GM12878 (cell line): ENCODE data around the gene RAMP1. TPM values are rescaled to one million over a fixed set of nuclear protein-coding genes. Genes with fewer than 3 reads are reported as not detected.
A peak's percentile ranks its signal among the peaks of the same experiment; 100 is the strongest.

Experiments
- ATF3 ChIP-seq: IDR thresholded peaks from 2 replicates; pipeline ENCODE4 v1.6.1; 2011; ENCODE audit warnings: low read depth, mild to moderate bottlenecking, low read length, moderate library complexity, borderline replicate concordance; ENCODE audit errors: extremely low read depth
- BCL11A ChIP-seq: IDR thresholded peaks from 2 replicates; pipeline ENCODE4 v1.6.1; 2011; ENCODE audit warnings: low read depth, low read length
- CEBPB ChIP-seq, 2 experiments: fragments of 150-350 bp in 1 of 2; IDR thresholded peaks; 2 replicates each; pipeline ENCODE4 v1.6.1; 2012 to 2014; ENCODE audit warnings: low read depth in 2 of 2, low read length in 2 of 2, borderline replicate concordance in 1 of 2, inconsistent platforms in 1 of 2
- E2F8 ChIP-seq: fragments of 450-650 bp; IDR thresholded peaks from 2 replicates; pipeline ENCODE4 v1.6.1; 2018; ENCODE audit warnings: mild to moderate bottlenecking, low read depth, moderate library complexity; ENCODE audit not compliant: partially characterized antibody
- E4F1 ChIP-seq: fragments of 450-650 bp; IDR thresholded peaks from 2 replicates; pipeline ENCODE4 v1.6.1; 2018; ENCODE audit warnings: borderline replicate concordance, mild to moderate bottlenecking; ENCODE audit not compliant: partially characterized antibody
- GATAD2B ChIP-seq: fragments of 450-650 bp; conservative IDR thresholded peaks from 2 replicates; pipeline ENCODE4 v1.6.1; 2017; ENCODE audit warnings: low read depth, mild to moderate bottlenecking, moderate library complexity
- HDGF ChIP-seq: fragments of 450-650 bp; IDR thresholded peaks from 2 replicates; pipeline ENCODE4 v1.6.1; 2016; ENCODE audit warnings: antibody characterized with exemption
- IKZF2 ChIP-seq, 2 experiments: fragments of 450-650 bp; IDR thresholded peaks; 2 replicates each; pipeline ENCODE4 v1.6.1; 2017; ENCODE audit warnings: mild to moderate bottlenecking in 2 of 2, moderate library complexity in 2 of 2
- KAT2A ChIP-seq: conservative IDR thresholded peaks from 2 replicates; pipeline ENCODE4 v1.6.1; 2011; ENCODE audit warnings: low read depth, low read length; ENCODE audit not compliant: control insufficient read depth
- MXI1 ChIP-seq: fragments of 150-350 bp; IDR thresholded peaks from 2 replicates; pipeline ENCODE4 v1.6.1; 2011; ENCODE audit warnings: low read depth, mild to moderate bottlenecking, inconsistent platforms, low read length, improper control_type of control experiment
- MYC ChIP-seq: IDR thresholded peaks from 2 replicates; pipeline ENCODE4 v1.6.1; 2011; ENCODE audit warnings: mild to moderate bottlenecking, low read length, moderate library complexity, inconsistent platforms; ENCODE audit not compliant: insufficient read depth, insufficient replicate concordance, insufficient read length, severe bottlenecking
- NFYB ChIP-seq: IDR thresholded peaks from 2 replicates; pipeline ENCODE4 v1.6.1; 2011; ENCODE audit warnings: low read depth, mild to moderate bottlenecking, low read length, improper control_type of control experiment, moderate library complexity; ENCODE audit not compliant: insufficient read depth
- NR2C2 ChIP-seq: IDR thresholded peaks from 2 replicates; pipeline ENCODE4 v1.6.1; 2011; ENCODE audit warnings: borderline replicate concordance, low read depth; ENCODE audit not compliant: control insufficient read depth, insufficient read length
- SKIL ChIP-seq: fragments of 450-650 bp; IDR thresholded peaks from 2 replicates; pipeline ENCODE4 v1.6.1; 2017; ENCODE audit warnings: mild to moderate bottlenecking, low read depth, inconsistent platforms; ENCODE audit not compliant: poor library complexity, severe bottlenecking
- SMC3 ChIP-seq: IDR thresholded peaks from 2 replicates; pipeline ENCODE4 v1.6.1; 2011; ENCODE audit warnings: low read length, improper control_type of control experiment, borderline replicate concordance
- SP1 ChIP-seq: IDR thresholded peaks from one replicate; pipeline ENCODE4 v1.6.1; 2011; ENCODE audit warnings: low read depth, low read length
- SPI1 ChIP-seq: IDR thresholded peaks from 2 replicates; pipeline ENCODE4 v1.6.1; 2011; ENCODE audit warnings: low read depth, mild to moderate bottlenecking, low read length, moderate library complexity, borderline replicate concordance; ENCODE audit not compliant: insufficient read depth
- STAT1 ChIP-seq: fragments of 450-650 bp; conservative IDR thresholded peaks from 2 replicates; pipeline ENCODE4 v1.6.1; 2014; ENCODE audit warnings: antibody characterized with exemption, mild to moderate bottlenecking
- TARDBP ChIP-seq: IDR thresholded peaks from 2 replicates; pipeline ENCODE4 v1.6.1; 2016; ENCODE audit warnings: borderline replicate concordance
- TCF12 ChIP-seq: IDR thresholded peaks from 2 replicates; pipeline ENCODE4 v1.6.1; 2011; ENCODE audit warnings: low read depth, mild to moderate bottlenecking, low read length
- ZNF207 ChIP-seq: fragments of 450-650 bp; IDR thresholded peaks from 2 replicates; pipeline ENCODE4 v1.6.1; 2014; ENCODE audit warnings: antibody characterized with exemption, mild to moderate bottlenecking, borderline replicate concordance
- ZNF217 ChIP-seq: fragments of 450-650 bp; IDR thresholded peaks from 2 replicates; pipeline ENCODE4 v1.6.1; 2017; ENCODE audit warnings: antibody characterized with exemption, mild to moderate bottlenecking
- ZNF384 ChIP-seq: IDR thresholded peaks from 2 replicates; pipeline ENCODE4 v1.6.1; 2012; ENCODE audit warnings: low read depth, mild to moderate bottlenecking, low read length, improper control_type of control experiment, borderline replicate concordance
- polyA plus RNA-seq, 11 experiments: library from polyadenylated mRNA; depleted of rRNA in 4 of 11; unstranded in 6 of 11; stranded (reverse) in 5 of 11; fragments of >200 nt; fragmentation: Nextera tagmentation in 4 of 11; fragmentation: Illumina TruSeq in 1 of 11; extraction: Ambion mirVana in 4 of 11; extraction: Trizol in 1 of 11; gene quantifications; 1 replicate in 1 of 11; 2 replicates in 10 of 11; pipeline versions ENCODE4 v1.2.1 to v1.2.3, GENCODE V29; 2011 to 2016; ENCODE audit warnings: inconsistent platforms in 2 of 11, missing spikeins in 2 of 11, low read depth in 1 of 11
- total RNA-seq, 4 experiments: library from RNA; depleted of rRNA in 3 of 4; stranded (reverse); fragments of >200 nt in 3 of 4; fragmentation: Illumina TruSeq in 1 of 4; extraction: Trizol in 1 of 4; gene quantifications; 2 replicates each; pipeline versions ENCODE4 v1.2.1 to v1.2.3, GENCODE V29; 2013 to 2021

Gene RAMP1
- total and polyA plus RNA-seq, 10 of the 15 experiments (the other 5 are each of a cell fraction or from before 2014, with no cell fraction given), result 0.11 to 0.19 (median 0.12) TPM; not detected in 7

GRCh38 chr2:237815637-237816036, 43.8 kb upstream of the RAMP1 start (continued):
- TF ChIP-seq E4F1 (no peak), BCL11A (no peak), MXI1 (no peak), CEBPB (IDR thresholded peaks at IDR 0.05; ENCODE audit: borderline replicate concordance in 1 of 2, low read depth in 2 of 2, low read length in 2 of 2) (no peak), STAT1 (no peak), NFYB (peak; percentile 78), TARDBP (no peak), TCF12 (no peak), ATF3 (no peak), IKZF2 (IDR thresholded peaks at IDR 0.05) (peak; percentile 53 to 65; a peak in 2 of 4 replicates), E2F8 (no peak), MYC (no peak), SMC3 (no peak), SPI1 (peak; percentile 57; the same call in 1 of the 2 replicates), NR2C2 (no peak), ZNF217 (no peak), ZNF384 (peak; percentile 56; the same call in 1 of the 2 replicates), KAT2A (no peak), SKIL (no peak), GATAD2B (no peak), HDGF (no peak), ZNF207 (no peak), SP1 (no peak)
